ENCODE measurements around the gene AOPEP.
A peak's percentile ranks its signal among the peaks of the same experiment; 100 is the strongest.

Gene AOPEP

DNA sequence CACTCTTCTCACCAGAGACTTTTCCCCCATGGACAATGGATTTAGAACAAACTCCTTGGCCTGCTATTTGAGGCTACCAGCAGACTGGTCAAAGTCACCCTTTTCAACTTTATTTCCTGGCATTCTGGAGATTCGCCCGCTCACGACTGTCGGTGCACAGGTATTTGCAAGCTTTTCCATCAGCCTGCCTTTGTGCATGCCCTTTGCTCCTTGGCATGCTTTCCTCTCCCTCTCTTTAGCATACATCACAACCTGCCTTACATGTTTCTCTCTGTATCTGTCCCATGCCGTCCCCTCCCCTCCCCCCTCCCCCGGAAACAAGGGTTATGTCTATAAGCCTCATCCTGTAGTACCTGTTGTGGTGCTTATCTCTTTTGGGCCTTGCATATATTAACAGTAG, 257.1 kb downstream of the AOPEP start:
- no peak overlapping the region for H3K4me3 ChIP-seq
- no peak overlapping the region for H3K27ac ChIP-seq

DNA sequence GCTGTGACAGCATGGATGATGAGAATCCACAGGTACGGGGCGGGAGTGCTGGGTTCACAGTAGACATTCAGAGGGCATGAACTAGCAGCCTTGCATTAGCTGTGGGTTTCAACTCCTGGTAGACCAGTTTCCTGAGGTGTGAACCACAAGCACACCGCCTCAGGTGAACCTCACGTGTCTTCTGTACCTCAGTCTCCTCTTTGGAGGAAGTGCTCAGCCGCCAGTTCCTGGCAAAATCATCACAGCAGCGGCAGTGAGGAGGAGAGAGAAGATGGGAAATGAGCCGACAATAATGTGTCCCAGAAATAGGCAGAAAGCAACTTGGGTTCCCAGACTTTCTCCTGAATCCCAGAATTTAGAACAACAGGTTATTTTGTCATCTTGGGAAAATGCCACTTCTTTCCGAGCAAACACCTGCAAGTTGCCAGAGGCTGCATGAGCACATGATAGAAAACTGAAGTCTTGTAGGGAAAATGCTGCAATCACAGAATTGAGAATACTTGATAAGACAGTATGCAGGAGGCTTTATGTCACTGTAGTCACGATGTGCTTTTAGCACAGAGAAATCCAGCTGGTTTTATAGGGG, 258.5 kb downstream of the AOPEP start:
- no peak overlapping the region for H3K27ac ChIP-seq
- H3K4me3 ChIP-seq, result no peak overlapping the region

DNA sequence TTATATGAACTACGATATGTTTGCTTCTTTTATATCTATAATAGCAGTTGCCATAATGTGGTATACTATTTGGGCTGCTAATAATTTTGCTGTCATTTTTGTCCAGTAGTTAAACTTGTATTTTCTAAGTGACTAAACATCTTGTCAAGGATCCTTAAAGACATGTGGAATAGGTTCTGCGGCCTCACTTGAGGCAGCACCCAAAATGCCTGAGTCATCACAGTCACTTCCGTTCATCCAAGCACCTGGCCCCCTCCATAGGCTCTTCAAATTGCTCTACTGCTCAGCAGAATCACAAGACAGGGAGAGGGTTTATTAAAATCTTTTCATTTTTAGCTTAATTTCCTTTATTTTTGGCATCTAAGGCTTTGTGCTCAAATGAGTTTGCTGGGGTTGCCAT, 259.1 kb downstream of the AOPEP start:
- Histone ChIP-seq H3K27ac (no peak overlapping the region), H3K4me3 (no peak overlapping the region)

DNA sequence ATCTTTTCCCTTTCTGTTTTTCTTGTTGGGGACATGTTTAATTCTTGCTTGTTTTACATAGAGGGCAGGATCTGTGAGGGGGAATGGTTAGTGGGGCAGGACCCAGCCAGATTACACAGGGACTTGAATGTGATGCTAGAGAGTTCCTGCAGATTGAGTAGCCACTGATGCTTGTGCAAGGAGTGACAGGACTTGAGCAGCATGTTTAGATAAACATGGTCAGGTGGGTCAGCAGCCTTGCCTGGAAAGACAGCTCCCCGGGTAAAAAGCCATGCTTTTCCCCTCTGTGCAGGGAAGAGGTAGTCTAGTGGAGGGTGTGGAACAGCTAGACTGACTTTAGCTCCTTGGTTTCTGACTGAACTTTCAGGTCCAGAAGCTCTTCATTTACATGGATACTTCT, 261.2 kb downstream of the AOPEP start:
- H3K27ac ChIP-seq, result no peak overlapping the region
- no peak overlapping the region for H3K4me3 ChIP-seq

DNA sequence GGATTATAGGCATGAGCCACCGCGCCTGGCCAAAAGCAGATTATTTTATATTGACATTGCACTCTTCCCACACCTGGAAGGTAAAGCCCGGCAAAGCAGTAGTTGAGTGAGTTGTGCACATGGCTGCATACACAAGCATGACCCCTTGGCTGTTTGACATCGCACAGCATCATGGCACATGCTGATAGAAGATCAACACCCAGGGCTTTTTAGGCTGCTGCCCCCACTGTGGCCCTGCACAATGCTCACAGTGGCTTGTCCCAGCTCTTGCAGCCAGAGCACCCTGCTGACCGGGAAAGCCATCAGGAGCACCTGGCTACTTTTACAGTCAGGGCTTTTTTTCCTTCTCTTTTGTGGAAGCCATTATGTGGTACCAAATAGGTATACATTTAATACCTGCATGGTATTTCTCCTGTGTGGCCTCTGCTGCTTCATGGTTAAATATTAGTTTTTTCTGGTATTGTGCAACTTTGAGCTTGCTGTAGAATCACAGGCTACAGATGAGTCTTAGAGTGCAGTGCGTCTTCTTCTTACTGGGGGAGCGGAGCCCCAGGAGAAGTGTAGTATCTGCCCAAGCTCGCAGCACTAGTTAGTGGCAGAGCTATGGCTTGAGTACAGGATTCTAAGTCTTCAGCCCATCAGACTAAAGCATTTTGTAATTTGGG, 264.5 kb downstream of the AOPEP start:
- Histone ChIP-seq H3K4me3 (no peak overlapping the region), H3K27ac (peak overlapping the region in 2 of 21 experiments; percentile 21 to 81)

DNA sequence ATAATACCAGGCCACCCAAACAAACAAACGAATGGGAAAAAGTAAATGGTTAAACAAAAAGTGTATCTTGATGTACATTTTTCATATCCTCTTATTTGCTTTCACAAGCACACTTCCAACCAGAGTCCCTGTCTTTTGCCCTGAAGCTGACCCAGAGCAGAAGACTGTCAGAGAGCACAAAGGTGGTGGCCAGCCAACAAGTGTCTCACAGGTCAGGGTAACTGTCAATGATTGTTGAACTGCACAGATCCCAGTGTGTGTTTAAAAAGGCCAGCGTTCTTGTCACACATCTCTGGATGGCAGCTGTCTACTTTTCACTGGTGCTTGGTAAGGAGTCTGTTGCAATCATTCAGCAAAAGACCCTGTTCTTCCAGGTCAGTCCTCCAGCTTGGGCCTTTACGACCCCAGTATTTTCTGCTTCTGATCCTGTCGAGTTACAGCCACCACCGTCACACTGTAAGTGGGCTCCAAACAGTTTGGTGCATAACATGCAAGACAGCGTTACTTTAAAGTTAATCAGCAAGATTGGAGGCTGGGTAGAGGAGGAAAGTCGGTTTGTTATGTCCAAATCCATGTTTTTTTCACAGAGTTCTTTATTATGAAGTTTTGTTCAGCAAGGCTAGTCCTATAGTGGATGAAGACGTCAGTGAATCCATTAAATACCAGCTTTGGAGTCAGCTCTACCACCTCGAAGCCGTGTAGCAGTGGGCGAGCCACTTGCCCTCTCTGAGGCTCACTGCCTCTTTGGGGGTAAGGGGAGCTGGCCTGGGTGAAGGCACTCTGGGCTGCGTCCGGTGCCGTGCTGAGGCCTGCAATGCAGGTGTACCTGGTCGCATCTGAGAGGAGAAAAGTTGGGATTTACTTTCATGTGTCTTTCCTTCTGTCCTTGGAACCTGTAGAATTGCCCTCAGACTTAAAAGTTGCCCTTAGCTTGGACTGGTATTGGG, 265.7 kb downstream of the AOPEP start:
- Histone ChIP-seq H3K27ac (peak overlapping the region in 12 of 21 experiments; percentile 3 to 81 (median 46)), H3K4me3 (no peak overlapping the region)

DNA sequence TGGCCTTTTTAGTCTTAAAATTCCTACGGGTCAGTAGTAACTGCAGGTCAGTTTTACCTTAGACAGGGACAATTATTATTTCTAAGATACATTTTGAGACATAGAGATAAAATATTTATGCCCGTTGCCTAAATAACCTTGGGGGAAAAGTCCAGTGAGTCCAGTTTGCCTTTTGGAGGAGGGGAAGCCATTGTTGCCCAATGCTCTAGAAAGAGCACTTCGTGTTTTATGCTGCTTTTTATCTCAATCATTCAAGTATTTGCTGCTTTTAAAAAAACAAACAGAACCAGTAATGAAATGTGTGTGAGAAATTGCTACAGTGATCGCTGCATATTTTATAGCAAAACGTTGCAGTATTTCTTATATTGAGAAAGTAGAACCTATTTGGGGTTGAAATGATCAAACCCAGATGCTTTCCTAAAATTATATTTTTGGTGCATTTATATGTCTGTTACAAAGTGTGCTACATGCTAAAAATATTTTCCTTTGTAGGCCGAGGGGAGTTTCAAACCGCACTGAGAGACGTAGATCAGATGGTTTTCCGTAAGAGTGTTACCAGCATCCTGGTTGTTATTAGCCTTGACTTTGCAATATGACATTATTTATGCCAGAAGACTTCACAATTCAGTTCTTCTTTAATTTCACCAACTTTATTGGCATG, 266.8 kb downstream of the AOPEP start:
- H3K4me3 ChIP-seq, result no peak overlapping the region
- H3K27ac ChIP-seq, result peak overlapping the region in 12 of 21 experiments; percentile 8 to 81 (median 52)

DNA sequence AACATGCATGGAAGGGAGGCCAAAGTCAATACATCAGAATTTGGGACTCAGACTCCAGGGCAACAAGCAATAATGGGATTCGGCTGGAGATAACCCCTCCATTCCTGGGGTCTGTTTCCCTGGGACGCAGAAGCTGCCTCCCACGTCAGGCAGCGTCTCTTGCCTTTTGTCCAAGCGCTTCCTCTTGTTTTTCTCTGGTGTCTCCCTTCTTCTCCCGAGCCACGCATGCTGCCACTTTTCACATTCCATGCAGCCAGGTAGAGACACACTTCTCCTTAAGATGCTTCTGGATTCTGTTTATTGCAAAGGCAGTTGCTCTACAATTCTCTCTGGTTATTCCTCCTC, 267.3 kb downstream of the AOPEP start:
- peak overlapping the region in 13 of 21 experiments; percentile 1 to 77 (median 47) for H3K27ac ChIP-seq
- no peak overlapping the region for H3K4me3 ChIP-seq

DNA sequence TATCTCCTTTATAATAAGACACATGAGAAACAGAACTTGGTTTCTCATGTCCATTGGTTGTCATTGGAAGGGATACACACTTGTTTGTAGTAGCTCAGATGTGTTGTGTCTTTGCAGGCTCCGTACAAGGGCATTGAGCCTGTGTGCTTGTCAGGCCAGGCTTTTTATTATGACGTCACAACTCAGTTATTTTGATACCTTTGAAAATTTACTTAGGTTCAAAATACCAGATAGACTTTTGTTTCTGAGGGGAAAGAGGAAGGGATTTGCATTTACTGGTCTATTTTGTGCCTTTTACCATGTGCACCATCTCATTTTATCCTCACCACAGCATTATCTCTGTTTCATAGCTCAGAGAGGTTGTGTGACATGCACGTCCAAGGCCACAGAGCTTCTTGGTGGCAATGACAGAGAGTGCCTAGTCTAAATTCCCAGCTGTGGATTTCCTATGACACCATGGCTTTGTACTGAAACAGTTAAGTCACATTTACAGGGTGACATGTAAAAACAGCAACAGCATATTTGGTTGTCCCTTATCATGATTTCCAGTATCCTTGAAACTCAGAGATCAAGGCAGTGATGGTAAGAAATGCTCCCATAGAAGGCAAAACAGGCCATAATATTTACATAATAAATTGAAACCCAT, 268.7 kb downstream of the AOPEP start:
- H3K27ac ChIP-seq, result peak overlapping the region in 13 of 21 experiments; percentile 2 to 77 (median 46)
- H3K4me3 ChIP-seq, result no peak overlapping the region

DNA sequence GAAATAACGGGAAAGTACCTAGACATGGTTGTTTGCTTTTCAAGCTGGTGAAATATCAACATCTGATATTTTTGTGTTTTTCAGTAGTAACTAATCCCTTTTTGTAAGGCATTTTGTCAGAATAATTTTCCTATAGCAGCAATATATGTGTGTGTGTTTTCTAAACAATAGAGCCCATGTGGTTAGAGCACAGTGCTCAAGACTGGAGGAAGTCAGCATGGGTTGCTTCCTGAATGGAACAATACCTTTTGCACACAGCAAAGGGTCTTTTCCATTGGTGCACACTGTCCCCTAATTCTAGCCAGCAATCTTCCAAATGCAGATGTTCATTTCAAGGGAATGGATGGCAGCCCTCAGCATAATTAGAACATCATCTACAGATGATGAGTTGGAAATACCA, 270.1 kb downstream of the AOPEP start:
- peak overlapping the region in 8 of 21 experiments; percentile 15 to 77 (median 43) for H3K27ac ChIP-seq
- H3K4me3 ChIP-seq, result no peak overlapping the region

DNA sequence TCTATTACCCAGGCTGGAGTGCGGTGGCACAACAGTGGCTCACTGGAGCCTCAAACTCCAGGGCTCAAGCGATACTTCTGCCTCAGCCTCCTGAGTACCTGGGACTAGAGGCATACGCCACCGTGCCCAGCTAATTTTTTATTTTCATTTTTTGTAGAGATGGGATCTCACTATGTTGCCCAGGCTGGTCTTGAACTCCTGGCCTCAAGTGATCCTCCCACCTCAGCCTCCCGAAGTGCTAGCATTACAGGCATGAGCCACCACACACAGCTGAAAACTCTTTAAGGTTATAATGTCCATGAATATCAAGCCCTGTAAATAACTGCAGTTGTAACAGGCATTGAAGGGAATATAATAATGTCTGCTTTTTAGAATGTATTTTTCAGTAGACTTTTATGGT, 271.2 kb downstream of the AOPEP start:
- Histone ChIP-seq H3K4me3 (no peak overlapping the region), H3K27ac (peak overlapping the region in 3 of 21 experiments; percentile 20 to 77 (median 22))

DNA sequence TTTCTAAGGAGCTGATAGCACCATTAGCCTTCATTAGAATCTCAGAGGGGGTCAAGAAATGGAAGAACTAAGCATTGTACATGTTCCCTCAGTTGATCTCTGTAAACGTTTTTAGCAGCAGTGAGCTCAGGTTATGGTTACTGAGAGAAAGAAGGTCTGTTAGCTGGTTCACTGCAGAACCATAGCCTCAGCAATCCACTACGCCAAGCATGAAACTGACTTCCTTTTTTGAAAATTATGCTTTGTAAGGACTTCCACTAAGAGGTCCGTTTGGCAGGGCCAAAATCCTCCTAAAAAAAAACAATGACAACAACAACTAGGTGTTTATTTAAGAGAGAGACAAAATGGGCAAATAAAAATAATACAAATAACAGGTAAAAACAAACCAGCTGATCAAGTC, 273.3 kb downstream of the AOPEP start:
- H3K4me3 ChIP-seq, result no peak overlapping the region
- peak overlapping the region in 6 of 21 experiments; percentile 11 to 100 (median 100) for H3K27ac ChIP-seq

DNA sequence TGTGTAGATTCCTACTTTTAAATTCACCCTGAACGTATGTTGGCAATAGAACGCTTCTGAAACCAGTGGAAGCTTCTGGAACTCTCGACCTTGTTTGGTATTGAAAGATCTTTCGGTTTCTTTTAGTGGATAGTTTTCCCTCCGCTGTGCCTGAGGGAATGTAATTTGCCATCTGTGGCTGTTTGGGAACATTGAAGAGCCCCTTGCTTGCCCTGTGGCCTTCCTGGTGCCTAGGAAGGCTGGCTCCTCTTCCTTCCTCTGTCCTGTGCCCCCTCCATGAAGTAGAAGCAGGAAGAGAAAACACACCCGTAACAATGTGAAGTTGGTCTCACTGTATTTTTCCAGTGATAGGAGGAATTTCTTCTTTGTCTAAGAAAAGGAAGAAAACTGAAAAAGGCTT, 274.3 kb downstream of the AOPEP start:
- Histone ChIP-seq H3K27ac (peak overlapping the region in 19 of 21 experiments; percentile 11 to 100 (median 73)), H3K4me3 (peak overlapping the region in 1 of 7 experiments; percentile 1)

DNA sequence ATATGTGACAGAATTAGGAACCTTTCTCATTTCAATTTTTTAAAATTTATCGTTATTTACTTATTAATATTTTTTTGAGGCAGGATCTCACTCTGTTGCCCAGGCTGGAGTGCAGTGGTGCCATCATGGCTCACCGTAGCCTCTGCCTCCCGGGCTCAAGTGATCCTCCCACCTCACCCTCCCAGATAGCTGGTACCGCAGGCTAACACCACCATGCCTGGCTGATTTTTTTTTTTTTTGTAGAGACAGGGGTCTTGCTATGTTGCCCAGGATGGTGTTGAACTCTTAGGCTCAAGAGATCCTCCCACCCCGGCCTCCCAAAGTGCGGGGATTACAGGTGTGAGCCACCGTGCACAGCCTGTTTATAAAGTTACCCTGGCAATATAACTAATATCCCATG, 275.2 kb downstream of the AOPEP start:
- Histone ChIP-seq H3K4me3 (no peak overlapping the region), H3K27ac (peak overlapping the region in 11 of 21 experiments; percentile 20 to 100 (median 99))

DNA sequence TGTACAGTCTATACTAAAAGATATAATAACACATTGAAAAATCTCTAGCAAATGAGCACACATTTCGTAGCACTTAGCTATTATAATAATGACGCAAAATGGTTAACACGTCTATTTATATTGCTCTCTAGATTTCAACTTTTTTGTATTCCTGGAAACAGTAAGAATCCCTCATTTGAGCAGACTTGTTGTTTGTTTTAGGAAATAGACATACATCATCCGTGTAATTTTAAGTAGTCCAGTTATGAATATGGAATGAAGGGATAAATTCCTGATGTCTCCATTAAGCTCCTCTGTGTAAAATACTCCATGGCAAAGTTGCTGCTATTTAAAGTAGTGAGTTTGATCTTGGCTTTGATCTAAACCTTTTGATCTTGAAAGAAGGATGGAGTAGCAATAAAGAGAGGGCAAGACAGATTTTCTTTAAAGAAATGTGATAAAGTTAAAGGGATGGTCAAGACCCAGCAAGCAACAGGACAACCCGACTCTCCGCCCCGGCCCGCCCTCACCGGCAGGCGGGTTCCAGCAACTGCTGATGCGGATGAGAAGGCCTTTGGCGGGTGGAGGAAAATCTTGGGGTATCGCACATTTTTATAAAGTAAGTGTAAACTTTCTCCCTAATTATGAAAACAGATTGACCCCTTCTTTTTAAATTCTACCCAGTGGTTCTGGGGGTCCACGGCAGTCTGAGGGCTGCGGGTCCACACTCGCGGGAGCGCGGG, 277.4 kb downstream of the AOPEP start:
- Histone ChIP-seq H3K27ac (peak overlapping the region; percentile 81 to 100 (median 98)), H3K4me3 (peak overlapping the region; percentile 48 to 86 (median 62))

DNA sequence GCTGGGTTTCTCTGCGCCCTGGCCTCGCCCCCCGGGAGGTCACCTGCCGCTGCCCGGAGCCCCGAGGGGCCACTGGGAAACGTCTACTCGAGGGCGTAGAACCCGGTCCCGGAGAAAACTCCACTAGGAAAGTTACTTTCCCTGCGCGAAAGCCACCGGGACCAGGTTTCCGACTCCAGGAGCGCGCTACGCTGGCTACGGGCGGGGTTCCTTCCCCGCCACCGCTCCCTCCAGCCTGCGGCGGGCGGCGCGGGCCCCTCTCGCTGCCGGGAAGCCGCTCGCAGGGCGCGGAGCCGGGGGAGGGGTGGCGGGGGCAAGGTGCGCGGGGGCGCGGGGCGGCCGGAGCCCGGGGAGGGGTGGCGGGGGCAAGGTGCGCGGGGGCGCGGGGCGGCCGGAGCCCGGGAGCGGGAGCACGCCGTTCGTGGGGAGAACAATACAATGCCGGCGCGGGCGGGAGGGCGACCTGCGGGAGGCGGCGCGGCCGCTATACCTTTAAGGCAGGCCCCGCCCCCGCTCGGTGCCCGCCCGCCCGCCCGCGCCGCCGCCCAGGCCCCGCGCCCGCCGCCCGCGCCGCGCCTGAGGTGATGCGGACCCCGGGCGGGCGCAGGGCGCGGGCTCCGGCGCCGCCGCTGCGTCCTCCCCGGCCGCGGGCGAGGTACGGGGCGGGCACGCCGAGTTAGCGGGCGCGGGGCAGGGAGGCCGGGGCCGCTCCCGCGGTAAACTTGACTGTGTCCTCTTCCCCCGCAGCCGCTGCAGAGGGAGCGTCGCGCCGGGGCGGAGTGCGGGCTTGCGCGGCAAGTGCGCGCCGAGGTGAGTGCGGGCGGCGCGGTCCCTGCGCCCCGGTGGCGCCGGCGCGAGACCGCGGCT, 278.1 kb downstream of the AOPEP start:
- Histone ChIP-seq H3K27ac (peak overlapping the region; percentile 91 to 100 (median 98)), H3K4me3 (peak overlapping the region; percentile 48 to 86 (median 62))

DNA sequence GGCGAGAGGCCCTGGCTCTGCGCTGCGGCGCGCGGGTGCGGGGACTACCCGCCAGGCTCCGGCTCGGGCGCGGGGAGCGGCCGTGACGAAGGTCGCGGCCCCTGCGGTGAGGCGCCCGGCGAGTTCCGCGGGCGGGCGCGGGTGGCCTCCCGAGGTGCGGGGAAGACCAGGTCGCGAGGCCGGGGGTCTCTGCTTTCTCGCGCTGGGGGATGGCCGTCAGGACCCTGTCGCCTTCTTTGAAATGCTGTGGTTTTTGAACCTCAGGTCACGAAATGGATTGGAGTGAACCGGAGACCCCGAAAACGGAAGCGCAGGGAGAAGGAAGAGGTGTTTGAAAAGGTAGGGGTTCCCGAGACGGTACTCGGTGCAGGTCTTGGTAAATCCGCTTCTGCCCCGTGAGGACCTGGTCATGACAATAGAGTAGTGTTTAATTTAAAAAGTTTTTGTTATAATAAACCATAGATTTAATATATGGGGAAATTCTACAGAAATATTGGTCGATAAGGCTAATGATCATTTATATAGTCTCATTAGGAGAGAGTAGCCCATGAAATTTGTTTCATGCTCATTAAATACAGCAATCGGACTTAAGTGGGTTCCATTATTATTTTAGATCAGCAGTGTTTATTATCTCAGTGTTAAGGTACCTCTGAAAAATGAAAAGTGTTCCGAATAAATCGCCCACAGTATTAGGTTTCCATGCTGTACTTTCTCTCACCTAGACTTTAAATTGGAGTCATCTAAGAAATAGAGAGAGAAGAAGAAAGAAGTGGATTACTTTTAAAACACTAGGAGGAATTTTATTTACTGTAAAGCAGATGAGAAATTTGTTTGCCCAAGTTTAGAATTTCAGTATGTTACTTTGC, 279.0 kb downstream of the AOPEP start:
- peak overlapping the region; percentile 91 to 100 (median 98) for H3K27ac ChIP-seq
- H3K4me3 ChIP-seq, result peak overlapping the region; percentile 42 to 86 (median 62)
